GM23248 (cell line): Measurements from ENCODE around the gene ZNF282.

Experiments
- EZH2 ChIP-seq: fragments of 200-600 bp; sonication (generic); IDR thresholded peaks from 2 replicates; pipeline ENCODE4 v1.6.1; 2018; ENCODE audit warnings: antibody characterized with exemption, mild to moderate bottlenecking; ENCODE audit not compliant: insufficient read depth, poor library complexity, severe bottlenecking
- EZH2phosphoT487 ChIP-seq: fragments of 200-600 bp; sonication (generic); IDR thresholded peaks from 2 replicates; pipeline ENCODE4 v1.6.1; 2018; ENCODE audit warnings: antibody characterized with exemption, moderate library complexity, mild to moderate bottlenecking, low read depth; ENCODE audit not compliant: insufficient read depth

- TF ChIP-seq EZH2phosphoT487 (no peak), EZH2 (no peak)
Measured at GRCh38 chr7:149216402-149216801, 21.1 kb downstream of the ZNF282 start.
